DMS 273 (cell line): ENCODE data around the gene WARS2.

ENCODE experiments used
- DNase-seq: peaks from one replicate; lab custom pipeline; 2025; ENCODE audit not compliant: unreplicated experiment; lab: John Stamatoyannopoulos, UW

Gene WARS2

GRCh38 chr1:119001181-119002027, 139.0 kb downstream of the WARS2 start:
- no peak for DNase-seq

- DNase-seq, result no peak
These were observed 139.9 kb downstream of the WARS2 start for GRCh38 chr1:119000371-119001180.

- no peak for DNase-seq
These were observed 140.9 kb downstream of the WARS2 start for GRCh38 chr1:118999348-119000071.

- DNase-seq, result no peak
These were observed 142.3 kb downstream of the WARS2 start for GRCh38 chr1:118998171-118998570.

GRCh38 chr1:118997225-118997624, 143.2 kb downstream of the WARS2 start:
- DNase-seq, result no peak

- no peak for DNase-seq
These were observed 145.0 kb downstream of the WARS2 start for GRCh38 chr1:118995312-118996016.

- no peak for DNase-seq
These were observed 146.8 kb downstream of the WARS2 start for GRCh38 chr1:118993700-118994026.

GRCh38 chr1:118992868-118993699, 147.4 kb downstream of the WARS2 start:
- no peak for DNase-seq

- no peak for DNase-seq
These were observed 148.1 kb downstream of the WARS2 start for GRCh38 chr1:118992237-118992825.

GRCh38 chr1:118991448-118991847, 149.0 kb downstream of the WARS2 start:
- DNase-seq, result no peak

- DNase-seq, result no peak
These were observed 149.8 kb downstream of the WARS2 start for GRCh38 chr1:118990513-118991152.

GRCh38 chr1:118989878-118990378, 150.5 kb downstream of the WARS2 start:
- no peak for DNase-seq

GRCh38 chr1:118989006-118989815, 151.2 kb downstream of the WARS2 start:
- no peak for DNase-seq

GRCh38 chr1:118988186-118989005, 152.1 kb downstream of the WARS2 start, which contains the start of gene TBX15:
TSS of gene TBX15 (minus strand) at chr1:118988343. CDS start at chr1:118987795, 548 bp downstream.
- no peak for DNase-seq

- peak; percentile 75 for DNase-seq
These were observed 152.8 kb downstream of the WARS2 start for GRCh38 chr1:118987468-118988185.
